Measurements from ENCODE around the gene TYSND1.

TYSND1 gene

DNA sequence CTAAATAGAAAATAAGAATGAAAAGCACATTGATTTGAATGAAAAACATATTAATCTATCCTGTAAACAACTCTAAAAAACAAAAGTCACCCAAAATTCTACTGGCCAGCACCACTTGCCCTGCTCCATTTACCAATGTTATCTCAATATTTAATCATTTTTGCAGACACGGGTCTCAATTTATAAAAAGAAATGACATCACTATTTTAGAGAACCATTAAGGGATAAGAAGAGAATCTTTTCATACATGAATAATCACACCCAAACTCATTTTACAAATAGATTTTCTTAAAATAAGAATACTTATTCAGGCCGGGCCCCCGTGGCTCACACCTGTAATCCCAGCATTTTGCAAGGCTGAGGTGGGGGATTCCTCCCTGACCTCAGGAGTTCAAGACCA lies 19.9 kb upstream of the TYSND1 start:
- Histone ChIP-seq H3K4me1 (ENCODE audit: control insufficient read depth, low read length) (peaks cover 67% of the 10 kb centered on the region), H3K9me3 (ENCODE audit: control insufficient read depth, insufficient read depth, low read length) (no peaks in the 10 kb centered on the region), H3K4me3 (ENCODE audit: low read length) (no peak overlapping the region), H3K36me3 (ENCODE audit: control insufficient read depth, low read length) (peaks cover 67% of the 10 kb centered on the region), H3K27ac (ENCODE audit: low read depth, low read length) (no peak overlapping the region), H3F3A (ENCODE audit: control insufficient read depth, insufficient read depth) (peaks cover 1% of the 10 kb centered on the region), H3K79me2 (ENCODE audit: control insufficient read depth, low read length) (peaks cover 94% of the 10 kb centered on the region), H4K20me1 (ENCODE audit: control insufficient read depth, insufficient read depth, low read depth, low read length) (peaks cover 38% of the 10 kb centered on the region), H3K27me3 (ENCODE audit: control insufficient read depth, low read length) (no peaks in the 10 kb centered on the region), H3K9me2 (replicated peaks; ENCODE audit: control insufficient read depth, low read length) (no peaks in the 10 kb centered on the region), H3K4me2 (ENCODE audit: low read length) (peak overlapping the region; percentile 98)
- TF ChIP-seq, protein P1, sequence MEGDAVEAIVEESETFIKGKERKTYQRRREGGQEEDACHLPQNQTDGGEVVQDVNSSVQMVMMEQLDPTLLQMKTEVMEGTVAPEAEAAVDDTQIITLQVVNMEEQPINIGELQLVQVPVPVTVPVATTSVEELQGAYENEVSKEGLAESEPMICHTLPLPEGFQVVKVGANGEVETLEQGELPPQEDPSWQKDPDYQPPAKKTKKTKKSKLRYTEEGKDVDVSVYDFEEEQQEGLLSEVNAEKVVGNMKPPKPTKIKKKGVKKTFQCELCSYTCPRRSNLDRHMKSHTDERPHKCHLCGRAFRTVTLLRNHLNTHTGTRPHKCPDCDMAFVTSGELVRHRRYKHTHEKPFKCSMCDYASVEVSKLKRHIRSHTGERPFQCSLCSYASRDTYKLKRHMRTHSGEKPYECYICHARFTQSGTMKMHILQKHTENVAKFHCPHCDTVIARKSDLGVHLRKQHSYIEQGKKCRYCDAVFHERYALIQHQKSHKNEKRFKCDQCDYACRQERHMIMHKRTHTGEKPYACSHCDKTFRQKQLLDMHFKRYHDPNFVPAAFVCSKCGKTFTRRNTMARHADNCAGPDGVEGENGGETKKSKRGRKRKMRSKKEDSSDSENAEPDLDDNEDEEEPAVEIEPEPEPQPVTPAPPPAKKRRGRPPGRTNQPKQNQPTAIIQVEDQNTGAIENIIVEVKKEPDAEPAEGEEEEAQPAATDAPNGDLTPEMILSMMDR (IDR thresholded peaks at IDR 0.05; ENCODE audit: low read depth, low read length, poor library complexity, severe bottlenecking), result no peak
- TF ChIP-seq EZH2phosphoT487 (IDR thresholded peaks at IDR 0.05; ENCODE audit: borderline replicate concordance, low read length), result no peak

DNA sequence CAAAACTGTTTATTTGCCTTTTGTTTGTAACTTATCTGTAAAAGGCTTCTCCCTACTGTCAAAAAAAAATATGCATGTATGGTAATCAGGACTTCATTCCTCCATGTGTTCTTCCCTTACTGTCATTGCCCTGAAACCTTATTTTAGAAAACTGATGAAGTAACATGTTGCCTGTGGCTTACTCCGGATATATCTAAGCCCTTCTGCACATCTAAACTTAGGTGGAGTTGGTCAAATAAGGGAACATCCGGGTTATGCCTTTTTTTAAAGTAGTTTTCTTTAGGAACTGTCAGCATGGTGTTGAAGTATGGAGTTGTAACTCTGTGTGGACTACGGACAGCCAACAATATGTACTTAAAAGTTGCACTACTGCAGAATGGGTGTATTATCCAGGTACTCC lies 17.7 kb upstream of the TYSND1 start:
- Histone ChIP-seq H3K79me2 (ENCODE audit: control insufficient read depth, low read length) (peaks cover 95% of the 10 kb centered on the region), H3K4me3 (ENCODE audit: low read length) (no peak overlapping the region), H3F3A (ENCODE audit: control insufficient read depth, insufficient read depth) (peaks cover 4% of the 10 kb centered on the region; the same call in 1 of the 2 replicates), H3K27ac (ENCODE audit: low read depth, low read length) (no peak overlapping the region), H3K4me1 (ENCODE audit: control insufficient read depth, low read length) (peaks cover 57% of the 10 kb centered on the region), H3K9me3 (ENCODE audit: control insufficient read depth, insufficient read depth, low read length) (no peaks in the 10 kb centered on the region), H3K9me2 (replicated peaks; ENCODE audit: control insufficient read depth, low read length) (no peaks in the 10 kb centered on the region), H4K20me1 (ENCODE audit: control insufficient read depth, insufficient read depth, low read depth, low read length) (peaks cover 31% of the 10 kb centered on the region), H3K4me2 (ENCODE audit: low read length) (peak overlapping the region; percentile 13; the same call in 1 of the 2 replicates), H3K36me3 (ENCODE audit: control insufficient read depth, low read length) (peaks cover 84% of the 10 kb centered on the region), H3K27me3 (ENCODE audit: control insufficient read depth, low read length) (no peaks in the 10 kb centered on the region)
- no peak for TF ChIP-seq EZH2phosphoT487 (IDR thresholded peaks at IDR 0.05; ENCODE audit: borderline replicate concordance, low read length)
- TF ChIP-seq, protein P1 (IDR thresholded peaks at IDR 0.05; ENCODE audit: low read depth, low read length, poor library complexity, severe bottlenecking), result no peak

DNA sequence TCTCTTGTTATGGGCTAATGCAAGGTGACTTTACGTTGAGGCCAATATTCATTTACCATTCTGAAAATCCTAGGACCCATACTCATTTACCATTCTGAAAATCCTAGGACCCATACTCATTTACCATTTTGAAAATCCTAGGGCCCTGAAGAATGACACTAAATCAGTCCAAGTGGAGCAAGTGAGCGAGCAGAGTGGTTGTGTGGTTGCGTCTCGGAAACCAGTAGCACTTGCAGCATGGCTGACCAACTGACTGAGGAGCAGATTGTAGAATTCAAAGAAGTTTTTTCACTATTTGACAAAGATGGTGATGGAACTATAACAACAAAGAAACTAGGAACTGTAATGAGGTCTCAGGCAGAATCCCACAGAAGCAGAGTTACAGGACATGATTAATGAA lies 16.9 kb upstream of the TYSND1 start:
- H3K36me3 ChIP-seq (ENCODE audit: control insufficient read depth, low read length), result peaks cover 86% of the 10 kb centered on the region
- H3K9me3 ChIP-seq (ENCODE audit: control insufficient read depth, insufficient read depth, low read length), result no peaks in the 10 kb centered on the region
- no peak overlapping the region for H3K4me3 ChIP-seq (ENCODE audit: low read length)
- no peaks in the 10 kb centered on the region for H3K9me2 ChIP-seq (replicated peaks; ENCODE audit: control insufficient read depth, low read length)
- peaks cover 50% of the 10 kb centered on the region for H3K4me1 ChIP-seq (ENCODE audit: control insufficient read depth, low read length)
- peaks cover 24% of the 10 kb centered on the region for H4K20me1 ChIP-seq (ENCODE audit: control insufficient read depth, insufficient read depth, low read depth, low read length)
- no peak overlapping the region for H3K27ac ChIP-seq (ENCODE audit: low read depth, low read length)
- peaks cover 88% of the 10 kb centered on the region for H3K79me2 ChIP-seq (ENCODE audit: control insufficient read depth, low read length)
- TF ChIP-seq, protein P1 (IDR thresholded peaks at IDR 0.05; ENCODE audit: low read depth, low read length, poor library complexity, severe bottlenecking), result no peak
- TF ChIP-seq EZH2phosphoT487 (IDR thresholded peaks at IDR 0.05; ENCODE audit: borderline replicate concordance, low read length), result no peak
- H3F3A ChIP-seq (ENCODE audit: control insufficient read depth, insufficient read depth), result peaks cover 4% of the 10 kb centered on the region; the same call in 1 of the 2 replicates
- H3K4me2 ChIP-seq (ENCODE audit: low read length), result no peak overlapping the region
- no peaks in the 10 kb centered on the region for H3K27me3 ChIP-seq (ENCODE audit: control insufficient read depth, low read length)

All from DOHH2 (cell line).